Activated CD8-positive, alpha-beta memory T cell treated with anti-CD3 and anti-CD28 coated beads, Interleukin-2, amount 50 U/mL, for 24 hours (primary cell): ENCODE results near the gene CLEC7A.

Experiments used
- DNase-seq: peaks from one replicate; pipeline ENCODE4 v3.0.0-alpha.2; 2020; ENCODE audit errors: extremely low read depth

Gene CLEC7A

DNA sequence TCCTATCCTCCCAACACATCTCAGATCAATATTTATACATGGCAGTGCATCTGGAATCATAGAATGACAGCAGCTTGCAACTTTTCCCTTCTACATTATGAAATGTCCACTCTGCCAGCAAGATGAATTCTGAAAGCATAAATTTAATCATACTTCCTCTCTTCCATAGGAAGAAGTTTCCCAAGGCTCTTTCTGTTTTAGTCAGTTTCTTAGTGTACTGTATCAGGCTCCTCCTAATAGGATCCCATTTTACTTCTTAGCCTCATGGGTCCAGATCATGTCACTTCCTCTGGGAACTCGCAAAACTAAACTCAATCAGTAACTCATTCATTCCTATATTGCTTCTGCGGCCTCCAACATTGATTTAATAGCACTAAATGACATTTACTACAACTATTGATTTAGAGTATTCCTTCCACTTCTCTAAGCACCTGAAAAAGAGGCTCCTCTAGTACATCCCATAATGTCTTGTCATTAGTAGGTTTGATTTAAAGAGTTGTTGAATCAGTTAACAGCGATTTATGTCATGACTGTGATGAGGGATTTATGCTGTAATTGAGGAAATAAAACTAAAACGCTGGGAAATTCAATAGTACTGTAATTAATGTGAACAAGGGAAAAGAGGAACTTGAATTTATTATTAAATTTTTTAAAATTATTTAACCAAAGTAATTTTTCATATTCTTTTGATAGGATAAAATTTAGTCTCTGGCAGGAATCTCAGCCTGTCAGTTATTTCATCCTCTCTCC is 35.2 kb downstream of the CLEC7A start:
- DNase-seq: no peak

DNA sequence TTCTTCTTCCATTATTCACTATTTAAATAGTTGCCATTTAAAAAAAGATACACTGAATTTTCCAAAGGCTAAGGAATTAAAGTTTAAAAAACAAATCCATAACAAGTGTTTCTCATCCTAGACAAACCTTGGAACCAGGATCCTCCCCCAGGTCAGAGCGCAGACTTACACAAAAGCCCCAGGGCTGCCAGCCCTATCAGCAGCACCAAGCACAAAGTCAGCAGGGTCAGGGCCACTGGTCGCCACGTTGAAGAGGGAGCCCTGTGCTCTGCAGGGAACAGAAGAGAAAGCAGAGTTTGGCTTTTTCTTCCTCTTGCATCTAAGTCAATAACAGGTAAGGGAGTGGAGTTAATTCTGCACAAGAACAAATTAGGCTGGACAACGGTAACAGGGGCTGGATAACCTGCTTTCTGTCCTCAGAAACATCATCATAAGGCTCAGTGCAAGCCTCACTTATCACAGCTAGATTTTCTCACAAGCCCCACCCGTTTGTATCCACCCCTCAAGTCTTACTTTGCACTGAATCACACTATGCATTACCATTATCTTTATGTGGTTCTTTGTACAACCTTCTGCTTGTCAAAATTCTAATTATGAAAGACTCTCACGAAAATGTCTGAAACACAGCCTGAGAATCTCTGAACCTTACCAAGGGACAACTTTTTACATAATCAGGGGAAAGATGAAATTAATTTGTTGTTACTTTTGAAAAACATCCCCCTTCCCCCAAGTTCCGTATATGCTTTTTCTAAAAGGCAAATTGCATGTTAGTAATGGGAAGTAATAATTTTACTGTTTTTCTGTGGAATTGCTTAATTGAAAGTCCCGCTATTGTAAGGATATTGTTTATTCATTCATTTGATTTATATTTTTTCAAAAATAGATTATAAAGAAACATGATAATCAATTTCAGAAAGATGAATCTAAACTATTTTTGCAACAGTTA is 40.8 kb downstream of the CLEC7A start:
- no peak for DNase-seq

DNA sequence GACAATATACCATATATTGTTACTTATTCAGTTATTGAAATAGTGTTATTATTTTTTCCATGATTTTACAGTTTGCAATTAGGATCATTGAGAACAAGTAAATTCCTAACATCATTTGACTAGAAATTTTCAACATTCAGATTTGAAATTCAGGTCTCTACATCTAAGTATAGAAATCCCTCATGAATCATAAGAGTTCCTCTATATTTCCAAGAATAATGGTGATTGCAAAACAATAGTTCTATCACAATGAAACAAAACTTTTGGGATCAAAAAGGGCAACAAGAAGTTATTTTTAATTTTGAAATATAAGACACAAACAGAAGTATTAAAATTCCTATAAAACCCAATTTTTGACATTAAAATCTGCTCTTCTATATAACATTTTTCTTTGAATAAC is 42.0 kb downstream of the CLEC7A start:
- no peak for DNase-seq

DNA sequence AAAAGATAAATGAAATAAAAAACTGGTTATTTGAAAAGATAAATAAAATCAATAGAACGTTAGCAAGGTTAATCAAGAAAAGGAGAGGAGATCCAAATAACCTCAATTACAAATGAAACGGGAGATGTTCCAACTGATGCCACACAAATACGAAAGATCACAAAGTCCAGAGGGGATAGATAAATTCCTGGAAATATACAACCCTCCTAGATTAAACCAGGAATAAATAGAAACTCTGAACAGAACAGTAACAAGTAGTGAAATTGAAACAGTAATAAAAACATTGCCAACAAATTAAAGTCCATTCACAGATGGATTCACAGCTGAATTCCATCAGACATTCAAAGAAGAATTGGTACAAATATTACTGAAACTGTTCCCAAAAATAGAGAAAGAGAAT is 43.6 kb downstream of the CLEC7A start:
- DNase-seq: no peak

DNA sequence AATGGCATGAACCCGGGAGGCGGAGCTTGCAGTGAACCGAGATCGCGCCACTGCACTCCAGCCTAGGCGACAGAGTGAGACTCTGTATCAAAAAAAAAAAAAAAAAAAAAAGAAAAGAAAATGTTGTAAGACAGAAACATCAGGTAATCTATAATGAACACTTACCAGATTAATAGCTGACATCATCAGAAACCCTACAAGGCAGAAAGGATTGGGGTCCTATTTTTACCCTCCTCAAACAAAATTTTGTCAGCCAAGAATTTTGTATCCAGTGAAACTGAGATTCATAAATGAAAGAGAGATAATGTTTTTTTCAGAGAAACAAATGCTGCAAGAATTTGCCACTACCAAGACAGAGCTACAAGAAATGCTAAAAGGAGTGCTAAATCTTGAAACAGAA is 45.3 kb downstream of the CLEC7A start:
- no peak for DNase-seq

DNA sequence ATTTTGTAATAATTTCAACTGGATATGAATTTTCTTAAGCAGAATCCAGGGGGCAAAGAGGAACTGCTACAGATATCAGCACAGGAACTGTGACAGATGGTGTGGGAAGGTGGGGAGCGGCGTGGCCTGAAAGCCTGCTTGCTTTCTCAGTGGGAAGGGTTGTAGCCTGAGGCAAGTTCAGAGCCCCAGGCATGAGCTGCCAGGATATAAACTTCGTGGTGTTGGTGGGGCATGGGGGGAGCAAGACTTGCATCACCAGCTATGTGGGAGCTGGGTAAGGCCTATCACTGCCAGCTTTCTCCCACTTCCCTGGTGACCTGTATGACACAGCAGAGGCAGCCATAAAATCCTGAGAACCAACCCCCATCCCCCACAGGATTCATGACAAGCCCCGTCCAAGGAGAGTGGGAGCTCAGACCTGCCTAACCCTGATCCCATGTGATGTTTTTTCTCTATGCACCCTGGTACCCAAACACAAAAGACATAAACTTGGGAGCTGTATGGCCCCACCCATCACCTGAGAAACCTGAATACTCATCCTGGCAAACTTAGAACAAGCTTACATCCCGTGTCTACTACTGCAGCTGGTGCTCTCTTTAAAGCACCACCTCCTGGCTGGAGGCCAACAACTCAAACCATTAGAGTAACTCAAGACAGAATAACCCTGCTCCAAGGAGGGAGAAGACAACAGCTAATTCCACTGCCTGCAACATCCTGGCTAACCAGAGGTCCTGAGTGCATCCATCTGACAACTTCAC is 47.7 kb downstream of the CLEC7A start:
- DNase-seq: no peak

DNA sequence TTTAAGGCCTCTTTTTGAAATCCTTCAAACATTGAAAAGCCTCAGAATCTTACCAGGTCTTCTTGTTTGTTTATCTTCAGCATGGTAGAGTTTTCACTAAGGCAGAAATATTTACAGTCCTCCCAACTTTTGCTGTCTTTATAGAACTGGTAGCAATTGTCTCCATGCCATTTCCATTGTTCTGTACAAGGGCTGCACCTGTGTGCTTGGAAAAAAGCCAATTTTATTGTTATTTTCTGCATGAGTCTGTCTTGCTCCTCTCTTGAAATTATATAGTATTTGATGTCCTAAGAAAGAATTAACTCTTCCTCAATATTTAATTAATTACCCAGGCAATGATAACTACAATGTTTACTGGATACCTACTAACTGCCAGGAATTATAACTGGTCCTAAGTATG is 54.5 kb downstream of the CLEC7A start:
- DNase-seq: no peak

DNA sequence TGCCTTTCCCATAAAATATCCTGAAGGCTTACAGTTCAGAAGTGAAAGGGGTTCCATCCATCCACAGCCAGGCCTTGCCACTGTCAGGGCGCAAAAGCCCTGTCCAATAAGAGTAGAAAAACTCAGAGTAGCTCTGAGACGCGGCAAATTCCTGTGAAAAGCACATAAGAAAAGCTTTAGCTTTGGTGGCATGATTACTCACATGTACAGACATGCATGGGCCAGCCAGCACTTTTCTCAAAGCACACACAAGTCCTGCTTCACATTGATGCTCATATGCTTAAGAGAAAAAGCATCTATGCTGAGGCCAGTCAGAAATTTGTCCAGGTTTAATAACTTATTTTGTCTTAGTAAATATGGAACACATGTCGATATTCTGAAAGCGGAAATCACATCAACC is 56.7 kb downstream of the CLEC7A start:
- DNase-seq: no peak

DNA sequence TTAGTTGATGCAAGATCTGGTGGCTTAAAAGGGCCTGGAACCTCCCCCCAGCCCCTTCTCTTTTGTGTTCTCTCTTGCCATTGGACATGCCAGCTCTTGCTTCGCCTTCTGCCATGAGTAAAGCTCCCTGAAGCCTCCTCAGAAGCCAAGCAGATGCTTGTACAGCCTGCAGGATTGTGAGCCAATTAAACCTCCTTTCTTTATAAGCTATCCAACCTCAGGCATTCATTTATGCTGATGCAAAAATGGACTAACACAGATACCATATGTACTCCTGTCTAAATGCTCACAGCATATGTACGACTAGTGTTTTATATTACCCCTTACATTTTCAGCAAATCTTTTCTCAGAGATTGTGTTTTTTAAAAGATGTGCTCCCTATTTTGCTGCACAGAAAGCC is 57.9 kb downstream of the CLEC7A start:
- no peak for DNase-seq

DNA sequence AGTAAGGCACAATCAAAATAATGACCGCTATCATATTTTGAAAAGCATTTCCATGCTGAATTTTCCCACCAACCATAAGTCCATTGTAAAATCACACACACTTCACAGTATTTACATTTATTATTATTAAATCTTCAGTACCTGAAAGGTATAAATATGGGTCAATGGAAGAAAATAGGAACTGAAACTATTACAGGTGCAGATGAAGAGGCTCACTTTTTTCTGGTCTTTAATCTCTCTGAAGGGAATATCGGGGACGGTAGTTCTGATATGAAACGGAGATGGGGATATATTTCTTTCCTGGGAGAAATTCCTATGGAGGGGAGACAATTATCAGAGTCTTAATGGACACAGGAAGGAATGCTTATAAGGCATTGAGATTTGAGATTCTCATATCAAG is 59.6 kb downstream of the CLEC7A start:
- no peak for DNase-seq

DNA sequence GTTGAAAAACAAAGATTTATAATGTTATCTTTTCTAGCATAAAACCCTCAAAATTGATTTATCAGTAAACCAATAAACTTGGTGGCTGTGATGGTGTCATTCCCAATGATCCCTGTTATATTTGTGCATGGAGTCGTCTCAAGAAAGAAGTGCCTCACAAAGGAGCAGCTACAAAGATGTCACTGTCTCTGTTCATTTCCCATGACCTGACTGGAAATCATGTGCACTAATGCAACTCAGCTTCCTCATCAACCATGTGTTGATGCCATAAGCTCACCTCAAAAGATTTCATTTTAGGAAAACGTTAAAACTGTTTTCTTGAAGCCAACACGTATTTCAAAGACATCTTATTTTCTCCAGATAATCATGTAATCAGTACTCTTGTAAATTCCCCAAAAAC is 60.0 kb downstream of the CLEC7A start:
- DNase-seq: no peak

DNA sequence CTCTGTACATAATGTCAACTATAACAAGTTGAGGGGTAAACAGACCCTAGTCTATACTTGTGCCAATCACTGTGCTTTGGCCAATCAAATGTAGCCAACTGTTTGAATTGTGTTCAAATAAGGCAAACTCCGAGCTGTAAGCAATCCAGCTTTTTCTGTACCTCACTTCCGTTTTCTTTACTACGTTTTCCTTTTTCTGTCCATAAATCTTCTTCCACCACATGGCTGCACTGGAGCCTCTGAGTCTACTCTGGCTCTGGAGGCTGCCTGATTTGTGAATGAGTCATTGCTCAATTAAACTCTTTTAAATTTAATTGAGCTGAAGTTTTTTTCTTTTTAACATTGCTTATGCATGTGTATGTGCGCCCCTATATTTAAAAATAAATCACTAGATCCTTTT is 60.9 kb downstream of the CLEC7A start:
- no peak for DNase-seq

DNA sequence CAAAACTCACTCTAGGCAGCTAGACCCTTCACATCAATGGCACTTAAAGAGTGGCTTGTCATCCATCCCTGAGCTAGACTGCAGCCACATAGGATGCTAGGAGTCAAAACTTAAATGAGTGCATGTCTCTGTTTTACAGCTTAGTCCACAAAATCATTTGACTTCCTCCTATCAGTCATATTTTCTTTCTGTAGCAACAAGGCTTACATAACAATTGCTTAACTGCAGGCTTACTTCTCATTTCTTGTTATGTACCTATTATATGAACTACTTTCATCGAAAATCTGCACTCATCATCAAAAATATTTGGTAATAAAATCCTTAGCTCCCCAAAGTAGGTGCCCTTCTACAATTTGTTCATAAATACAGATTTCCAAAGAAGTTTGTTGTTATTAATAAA is 61.4 kb downstream of the CLEC7A start:
- no peak for DNase-seq

DNA sequence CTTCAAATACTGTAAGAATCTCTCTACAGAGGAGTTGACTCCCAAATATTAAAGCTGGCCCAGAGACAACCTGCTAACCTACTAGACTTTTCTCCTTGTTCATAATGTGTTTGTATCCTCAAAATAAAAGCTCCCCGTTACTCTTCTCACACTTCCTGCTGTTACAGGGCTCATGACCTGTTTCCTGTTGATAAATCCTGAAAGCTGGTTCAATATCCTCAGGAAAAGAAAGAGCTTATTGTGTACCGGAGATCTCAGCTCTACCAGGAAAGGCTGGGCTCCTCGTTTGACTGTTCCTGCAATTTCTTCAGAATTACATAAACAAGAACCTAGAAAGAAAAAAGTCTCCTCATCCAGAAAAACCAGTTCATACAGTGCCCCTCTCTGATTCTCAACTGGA is 62.1 kb downstream of the CLEC7A start:
- DNase-seq: no peak

DNA sequence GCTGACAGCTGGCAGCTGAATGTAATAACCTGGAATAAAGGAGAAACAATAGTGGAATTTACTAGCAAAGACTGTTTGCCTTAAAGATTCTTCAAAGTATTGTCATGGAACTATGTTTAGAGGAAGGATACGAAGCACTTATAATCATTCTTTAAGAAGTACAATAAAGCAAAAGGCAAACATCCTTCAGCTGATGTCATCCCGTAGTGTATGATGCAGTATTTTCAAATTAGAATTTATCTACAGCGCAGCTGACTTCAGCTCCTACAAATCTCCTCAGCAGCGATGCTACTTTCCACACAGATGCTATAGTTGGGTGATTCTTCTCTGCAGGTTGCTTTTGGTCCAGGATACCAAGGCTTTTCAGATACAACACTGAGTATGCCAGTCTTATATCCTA is 62.7 kb downstream of the CLEC7A start:
- DNase-seq: no peak
